Suppressor macrophage treated with lipopolysaccharide for 4 hours (primary cell): Measurements from ENCODE around the gene MAN1B1.

Experiments used
- DNase-seq: peaks from one replicate; pipeline ENCODE4 v3.0.0-alpha.2; 2020

MAN1B1 gene

DNA sequence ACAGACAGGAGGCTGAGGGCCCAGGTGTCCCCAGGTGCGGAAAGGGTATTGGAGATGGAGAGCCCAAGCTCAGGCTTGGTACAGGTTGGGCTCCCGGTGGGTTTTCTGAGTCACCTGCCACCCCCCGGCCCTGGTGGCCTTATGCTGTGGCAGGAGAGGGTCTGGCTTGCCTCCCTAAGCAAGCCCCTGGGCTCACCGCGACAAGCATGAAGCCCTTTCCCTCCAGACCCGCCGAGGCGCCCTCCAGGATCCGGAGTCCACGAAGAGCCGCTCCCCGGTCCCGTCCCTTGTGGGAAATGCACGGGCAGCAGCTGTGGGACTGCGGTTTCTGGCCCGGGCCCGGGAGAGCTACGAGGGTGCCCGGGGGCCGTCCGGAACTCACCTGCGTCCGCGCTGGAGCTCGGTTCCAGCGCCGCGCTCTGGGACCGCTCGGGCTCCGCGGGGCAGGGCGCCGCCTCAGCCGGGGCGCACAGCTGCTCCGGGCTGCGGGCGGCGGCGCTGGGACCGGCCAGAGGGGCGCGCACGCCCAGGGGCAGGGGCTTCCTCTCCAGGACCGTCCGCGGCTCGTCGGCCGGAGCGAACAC is 17.2 kb upstream of the MAN1B1 start:
- no peak for DNase-seq

DNA sequence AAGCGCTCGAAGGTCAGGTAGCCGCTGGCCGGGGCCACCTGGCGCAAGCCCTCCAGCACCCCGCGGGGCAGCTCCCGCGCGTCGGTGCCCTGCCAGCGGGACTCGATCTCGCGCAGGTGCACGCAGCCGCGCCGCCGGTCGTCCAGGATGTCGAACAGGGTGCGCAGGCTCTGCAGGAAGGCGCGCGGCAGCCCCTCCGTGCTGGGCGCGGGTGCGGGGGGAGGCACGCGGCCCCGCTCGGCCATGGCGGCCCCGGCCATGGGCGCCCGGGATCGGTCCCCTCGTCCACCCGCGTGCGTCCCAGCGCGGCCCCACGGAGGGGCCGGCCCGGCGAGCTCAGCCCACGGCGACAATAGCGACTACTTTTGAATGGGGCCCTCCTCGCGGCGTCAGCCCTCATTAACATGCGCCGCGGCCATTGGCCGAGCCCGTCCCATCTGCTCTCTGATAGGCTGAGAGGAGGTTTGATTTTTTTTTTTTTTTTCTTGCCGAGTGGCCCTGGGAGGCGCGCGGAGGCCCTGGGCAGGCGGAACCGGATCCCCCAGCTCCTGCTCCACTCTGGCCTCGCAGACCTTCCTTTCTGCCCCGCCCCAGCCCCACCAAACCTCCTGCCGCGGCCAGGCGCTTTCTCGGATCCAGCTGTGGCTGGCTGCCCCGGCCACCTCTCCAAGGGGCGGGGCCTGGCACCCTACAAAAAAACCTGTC is 16.4 kb upstream of the MAN1B1 start, which contains the start of gene SAPCD2:
TSS of gene SAPCD2 (minus strand) at position 357 of the 705 bp plus-strand sequence. CDS start at position 260, 97 bp downstream.
- DNase-seq = peak; percentile 94

DNA sequence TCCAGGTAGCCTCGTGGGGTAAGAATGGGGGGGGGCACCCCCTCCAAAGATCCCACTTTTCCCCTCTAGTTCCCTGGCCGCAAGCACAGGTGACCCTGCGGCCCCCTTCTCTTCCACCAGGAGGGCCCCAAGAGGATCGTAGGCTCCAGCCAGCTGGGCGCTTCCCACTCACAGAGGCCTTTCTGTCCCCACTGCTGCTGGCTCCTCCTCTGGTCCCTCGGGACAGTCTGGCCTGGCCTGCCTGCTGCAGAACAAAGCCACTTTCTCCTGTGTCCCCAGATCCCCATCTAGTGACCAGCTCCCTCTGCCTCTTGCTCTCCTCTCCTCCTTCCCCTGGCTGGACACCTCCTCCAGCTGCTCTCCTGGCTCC is 15.9 kb upstream of the MAN1B1 start:
- DNase-seq = no peak

DNA sequence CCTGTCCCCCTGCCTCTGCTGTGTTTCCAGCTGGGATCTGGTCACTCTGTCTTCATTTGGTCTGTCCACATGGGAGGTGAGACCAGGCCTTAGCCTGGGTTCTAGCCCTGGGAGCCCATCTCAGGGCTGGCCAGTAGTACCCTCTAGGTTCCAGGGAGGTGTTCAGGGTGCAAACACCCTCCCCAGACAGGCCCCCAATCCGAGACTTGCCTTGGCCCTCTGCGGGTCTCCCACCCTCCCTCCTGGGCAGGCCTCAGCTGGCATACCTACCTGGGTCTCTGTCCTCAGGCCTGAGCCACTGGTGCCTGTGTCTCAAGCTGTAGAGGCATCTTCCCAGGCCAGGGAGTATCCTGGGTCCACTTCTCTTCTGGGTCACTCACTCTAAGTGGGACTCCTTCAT is 15.5 kb upstream of the MAN1B1 start:
- no peak for DNase-seq

GRCh38 chr9:137073992-137074399 is 12.8 kb upstream of the MAN1B1 start:
- DNase-seq = no peak

DNA sequence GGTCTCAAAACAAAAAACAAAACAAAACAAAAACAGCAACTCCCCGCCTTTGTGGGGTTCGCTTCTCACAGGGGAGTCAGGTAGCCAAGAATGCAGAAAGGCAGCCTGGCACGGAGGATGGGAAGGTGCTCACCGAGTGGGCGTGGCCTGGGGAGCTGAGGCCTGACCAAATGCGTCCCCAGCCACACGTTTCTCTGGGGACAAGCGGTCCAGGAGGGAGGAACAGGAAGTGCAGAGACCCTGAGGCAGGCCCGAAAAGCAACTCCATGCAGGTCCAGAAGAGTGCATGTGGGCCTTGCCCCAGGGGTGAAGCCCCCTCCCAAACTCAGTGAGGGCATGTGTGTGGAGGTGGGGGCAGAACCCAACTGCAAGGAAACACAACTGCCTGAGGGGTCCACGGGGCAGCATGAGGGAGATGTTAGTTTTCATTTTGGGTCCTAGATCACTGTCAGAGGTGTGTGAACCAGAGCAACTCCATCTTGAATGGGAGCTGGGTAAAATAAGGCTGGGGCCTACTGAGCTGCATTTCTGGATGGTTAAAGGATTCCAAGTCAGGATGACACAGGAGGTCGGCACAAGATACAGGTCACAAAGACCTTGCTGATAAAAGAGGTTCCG is 12.0 kb upstream of the MAN1B1 start:
- DNase-seq = no peak

DNA sequence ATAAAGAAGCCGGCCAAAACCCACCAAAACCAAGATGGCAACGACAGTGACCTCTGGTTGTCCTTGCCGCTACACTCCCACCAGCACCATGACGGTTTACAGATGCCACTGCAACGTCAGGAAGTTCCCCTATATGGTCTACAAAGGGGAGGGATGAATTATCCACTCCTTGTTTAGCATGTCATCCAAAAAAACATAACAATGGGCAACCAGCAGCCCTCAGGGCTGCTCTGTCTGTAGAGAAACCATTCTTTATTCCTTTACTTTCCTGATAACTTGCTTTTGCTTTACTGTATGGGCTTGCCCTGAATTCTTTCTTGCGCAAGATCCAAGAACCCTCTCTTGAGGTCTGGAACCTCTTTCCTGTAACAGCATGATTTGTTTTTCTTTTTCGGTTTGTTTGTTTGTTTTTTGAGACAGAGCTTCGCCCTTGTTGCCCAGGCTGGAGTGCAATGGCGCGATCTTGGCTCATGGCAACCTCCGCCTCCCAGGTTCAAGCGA is 11.5 kb upstream of the MAN1B1 start:
- no peak for DNase-seq

GRCh38 chr9:137076636-137077009 is 10.2 kb upstream of the MAN1B1 start:
- DNase-seq = no peak

- peak; percentile 78 for DNase-seq
These were observed 9.6 kb upstream of the MAN1B1 start, which contains the start of gene UAP1L1 for GRCh38 chr9:137077010-137077747. Gene UAP1L1, plus strand, starts transcription at chr9:137077517. Its CDS starts 16 bp downstream, at chr9:137077533.

DNA sequence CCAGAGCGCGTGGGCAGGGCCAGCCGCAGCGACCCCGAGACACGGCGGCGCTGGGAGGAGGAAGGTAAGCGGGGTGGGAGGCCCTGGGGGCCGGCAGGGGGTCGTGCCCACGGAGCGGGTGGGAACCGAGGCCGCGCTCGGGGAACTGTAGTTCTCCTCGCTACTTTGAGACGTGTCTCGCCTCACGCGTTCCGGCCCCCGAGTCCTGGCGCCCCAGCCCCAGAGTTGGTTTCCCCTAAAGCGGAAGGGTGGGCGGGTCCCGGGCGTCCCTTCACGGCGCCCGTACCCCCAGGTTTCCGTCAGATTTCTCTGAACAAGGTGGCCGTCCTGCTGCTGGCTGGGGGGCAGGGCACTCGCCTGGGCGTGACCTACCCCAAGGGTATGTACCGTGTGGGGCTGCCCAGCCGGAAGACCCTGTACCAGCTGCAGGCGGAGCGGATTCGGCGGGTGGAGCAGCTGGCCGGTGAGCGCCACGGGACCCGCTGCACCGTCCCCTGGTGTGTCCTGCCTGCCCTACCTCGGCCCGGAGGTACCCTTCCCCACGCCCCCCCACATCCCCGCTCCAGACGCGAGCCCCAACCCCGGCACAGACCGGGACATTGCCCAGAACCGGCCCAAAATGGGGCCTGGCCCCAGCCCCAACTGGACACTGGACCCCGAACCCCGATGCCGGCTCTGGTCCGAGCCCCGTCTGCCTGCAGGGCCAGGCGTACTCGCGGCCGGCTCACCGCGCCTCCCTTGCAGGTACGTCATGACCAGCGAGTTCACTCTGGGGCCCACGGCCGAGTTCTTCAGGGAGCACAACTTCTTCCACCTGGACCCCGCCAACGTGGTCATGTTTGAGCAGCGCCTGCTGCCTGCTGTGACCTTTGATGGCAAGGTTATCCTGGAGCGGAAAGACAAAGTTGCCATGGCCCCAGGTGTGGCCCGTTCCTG is 8.8 kb upstream of the MAN1B1 start:
- peak; percentile 35 for DNase-seq

- no peak for DNase-seq
These were observed 7.9 kb upstream of the MAN1B1 start for GRCh38 chr9:137078701-137079400.

- no peak for DNase-seq
These were observed 7.4 kb upstream of the MAN1B1 start for GRCh38 chr9:137079401-137079787.

- DNase-seq = no peak
These were observed 6.3 kb upstream of the MAN1B1 start for GRCh38 chr9:137080260-137081122.

DNA sequence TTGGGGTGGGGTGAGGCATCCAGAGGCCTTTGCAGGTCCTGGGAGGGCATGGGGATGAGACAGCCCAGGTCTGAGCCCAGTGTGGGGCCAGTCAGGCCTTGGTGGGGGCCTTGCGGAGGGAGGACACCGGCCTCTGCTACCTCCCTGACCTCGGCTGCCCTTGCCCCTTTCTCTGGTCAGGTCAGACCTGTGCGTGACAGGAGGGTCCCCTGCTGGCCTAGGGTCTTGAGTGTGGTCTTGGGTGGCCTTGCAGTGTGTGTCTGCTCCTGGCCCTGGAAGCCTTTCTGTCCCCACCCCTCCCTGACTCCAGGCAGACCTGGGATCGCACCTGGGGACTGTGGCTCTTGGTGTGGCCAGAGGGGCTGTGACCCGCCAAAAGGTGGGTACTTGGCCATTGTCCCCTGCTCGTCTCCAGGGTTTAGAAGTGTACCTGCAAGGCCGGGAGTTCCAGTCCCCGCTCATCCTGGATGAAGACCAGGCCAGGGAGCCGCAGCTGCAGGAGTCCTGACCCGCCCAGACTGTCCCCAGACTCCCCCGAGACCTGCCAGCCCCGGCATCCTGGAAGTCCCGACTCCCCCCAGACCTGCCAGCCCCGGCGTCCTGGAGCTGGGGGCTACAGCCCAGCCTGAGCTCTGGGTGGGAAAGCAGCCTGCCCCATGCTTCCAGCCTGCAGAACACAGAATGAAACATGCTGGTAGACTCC is 4.4 kb upstream of the MAN1B1 start:
- no peak for DNase-seq

DNA sequence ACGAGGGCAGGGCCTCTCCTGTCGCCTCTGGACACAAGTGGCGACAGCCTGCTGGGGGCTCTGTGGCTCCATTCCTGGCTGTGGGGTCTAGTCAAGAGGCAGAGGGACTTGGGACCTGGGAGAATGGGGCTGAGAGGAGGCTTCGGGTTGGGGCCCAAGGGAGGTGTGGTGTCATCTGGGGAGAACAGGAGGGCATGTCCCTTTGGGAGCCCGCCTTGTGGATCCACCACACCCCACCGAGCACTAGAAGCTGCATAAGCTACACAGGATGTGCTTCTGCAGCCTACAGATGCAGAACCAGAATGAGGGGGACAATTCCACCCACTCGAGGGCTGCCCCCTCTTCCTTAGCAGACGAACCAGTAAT is 3.9 kb upstream of the MAN1B1 start:
- no peak for DNase-seq

GRCh38 chr9:137083394-137084004 is 3.3 kb upstream of the MAN1B1 start:
- peak; percentile 72 for DNase-seq

GRCh38 chr9:137084526-137084925 is 2.3 kb upstream of the MAN1B1 start:
- DNase-seq = no peak

DNA sequence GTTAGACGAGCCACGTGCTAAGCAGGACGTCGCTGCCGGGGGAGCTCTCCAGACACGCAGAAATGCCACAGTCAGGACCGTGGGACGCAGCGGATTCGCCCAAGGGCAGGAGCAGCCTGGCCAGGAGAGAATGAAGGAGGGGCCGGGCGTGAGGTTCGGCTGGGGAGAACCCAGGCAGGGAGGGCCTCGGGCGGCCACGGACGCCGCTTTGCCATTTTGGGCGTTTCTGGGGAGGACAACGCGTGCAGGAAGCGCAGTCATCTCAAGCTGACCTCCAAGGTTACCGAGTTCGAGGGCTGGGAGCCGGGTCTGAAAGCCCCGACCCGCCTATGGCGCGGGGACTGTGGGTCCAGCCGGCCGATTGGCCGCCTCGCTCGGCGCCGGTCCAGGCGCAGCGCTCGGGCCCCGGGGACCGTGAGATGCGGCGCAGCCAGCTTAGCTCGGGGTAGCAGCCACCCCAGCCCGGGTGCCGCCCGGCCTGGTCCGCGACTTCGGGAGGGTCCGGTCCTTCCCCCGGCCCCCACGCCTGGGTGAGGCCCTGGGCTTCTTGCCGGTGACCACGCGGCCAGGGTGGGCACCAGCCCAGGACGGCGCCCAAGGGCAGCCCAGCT is 760 bp upstream of the MAN1B1 start:
- DNase-seq = peak; percentile 30

DNA sequence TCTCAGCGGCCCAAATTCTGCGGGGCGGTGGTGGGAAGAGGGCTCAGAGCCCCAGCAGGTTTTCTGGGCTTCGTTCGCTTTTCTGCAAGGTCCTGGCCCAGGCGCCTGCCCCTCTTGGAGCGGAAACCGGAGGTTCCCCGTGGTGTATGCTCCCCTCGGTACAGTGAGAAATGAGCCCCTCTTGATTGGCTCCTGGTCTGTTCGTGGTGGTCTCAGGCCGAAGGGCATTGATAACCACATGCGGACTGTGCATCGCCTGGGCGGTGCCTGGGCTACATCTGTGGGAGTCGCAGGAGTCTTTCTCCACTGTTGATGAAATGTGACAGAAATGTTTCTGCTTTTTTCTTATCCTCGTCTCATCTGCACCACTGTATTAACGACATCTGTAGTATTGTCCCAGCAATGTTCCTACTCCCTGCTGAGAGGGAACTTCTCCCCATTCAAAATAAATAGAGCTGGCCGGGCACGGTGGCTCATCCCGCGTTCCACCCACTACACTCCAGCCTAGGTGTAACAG is 682 bp downstream of the MAN1B1 start:
- no peak for DNase-seq
